Right renal cortex interstitium (tissue), 3 donors: ENCODE data around the gene ZNF722. TPM values are rescaled to one million over a fixed set of nuclear protein-coding genes. Genes with fewer than 3 reads are reported as not detected.
"Not testable (repeated sequence)": the region's sequence is repeated elsewhere in the genome, so short reads cannot be mapped to it uniquely, and the experiment has no call there.

ENCODE experiments used
- DNase-seq, 3 donors: peaks; one replicate each; pipeline ENCODE4 v3.0.0-alpha.2; 2013; ENCODE audit warnings: low read depth in 3 of 3, low spot score in 2 of 3
- polyA plus RNA-seq, 3 donors: library from polyadenylated mRNA; unstranded; fragments of 120-200 nt; gene quantifications; one replicate each; pipeline ENCODE4 v1.2.1, GENCODE V29; 2013; ENCODE audit not compliant: insufficient read length in 3 of 3

The ZNF722 gene
- under 1 TPM in 1 of 3 donors, not detected in 2; 0.12 TPM for polyA plus RNA-seq

GRCh38 chr7:63998549-63998948, at the start of gene ZNF722:
Gene ZNF722 (plus strand): TSS chr7:63998849. CDS start chr7:63998962, 113 bp downstream.
- no peak for DNase-seq

- no peak for DNase-seq
Measured at GRCh38 chr7:63953181-63953580, 45.5 kb upstream of the ZNF722 start.

DNA sequence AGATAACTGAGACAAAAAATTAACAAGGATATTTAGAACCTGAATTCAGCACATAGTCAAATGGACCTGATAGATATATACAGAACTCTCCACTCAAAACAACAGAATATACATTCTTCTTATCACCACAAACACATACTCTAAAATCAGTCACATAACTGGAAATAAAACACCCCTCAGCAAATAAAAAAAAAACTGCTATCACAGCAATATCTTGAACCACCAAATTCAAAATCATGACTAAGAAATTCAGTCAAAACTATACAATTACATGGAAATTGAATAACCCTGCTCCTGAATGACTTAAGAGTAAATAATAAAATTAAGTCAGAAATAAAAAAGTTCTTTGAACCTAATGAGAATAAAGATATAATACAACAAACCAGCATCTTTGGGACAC, 30.0 kb upstream of the ZNF722 start:
- no peak for DNase-seq

DNA sequence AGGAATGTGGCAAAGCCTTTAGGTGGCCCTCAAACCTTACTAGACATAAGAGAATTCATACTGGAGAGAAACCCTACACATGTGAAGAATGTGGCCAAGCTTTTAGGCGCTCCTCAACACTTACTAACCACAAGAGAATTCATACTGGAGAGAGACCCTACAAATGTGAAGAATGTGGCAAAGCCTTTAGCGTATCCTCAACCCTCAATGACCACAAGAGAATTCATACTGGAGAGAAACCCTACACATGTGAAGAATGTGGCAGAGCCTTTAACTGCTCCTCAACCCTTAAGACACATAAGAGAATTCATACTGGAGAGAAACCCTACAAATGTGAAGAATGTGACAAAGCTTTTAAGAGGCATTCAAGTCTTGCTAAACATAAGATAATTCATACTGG, 16.8 kb downstream of the ZNF722 start:
- not testable (repeated sequence) for DNase-seq

- DNase-seq: no peak
Measured at GRCh38 chr7:64035388-64035787, 36.7 kb downstream of the ZNF722 start.

- no peak for DNase-seq
Measured at GRCh38 chr7:64037095-64037494, 38.4 kb downstream of the ZNF722 start.

DNA sequence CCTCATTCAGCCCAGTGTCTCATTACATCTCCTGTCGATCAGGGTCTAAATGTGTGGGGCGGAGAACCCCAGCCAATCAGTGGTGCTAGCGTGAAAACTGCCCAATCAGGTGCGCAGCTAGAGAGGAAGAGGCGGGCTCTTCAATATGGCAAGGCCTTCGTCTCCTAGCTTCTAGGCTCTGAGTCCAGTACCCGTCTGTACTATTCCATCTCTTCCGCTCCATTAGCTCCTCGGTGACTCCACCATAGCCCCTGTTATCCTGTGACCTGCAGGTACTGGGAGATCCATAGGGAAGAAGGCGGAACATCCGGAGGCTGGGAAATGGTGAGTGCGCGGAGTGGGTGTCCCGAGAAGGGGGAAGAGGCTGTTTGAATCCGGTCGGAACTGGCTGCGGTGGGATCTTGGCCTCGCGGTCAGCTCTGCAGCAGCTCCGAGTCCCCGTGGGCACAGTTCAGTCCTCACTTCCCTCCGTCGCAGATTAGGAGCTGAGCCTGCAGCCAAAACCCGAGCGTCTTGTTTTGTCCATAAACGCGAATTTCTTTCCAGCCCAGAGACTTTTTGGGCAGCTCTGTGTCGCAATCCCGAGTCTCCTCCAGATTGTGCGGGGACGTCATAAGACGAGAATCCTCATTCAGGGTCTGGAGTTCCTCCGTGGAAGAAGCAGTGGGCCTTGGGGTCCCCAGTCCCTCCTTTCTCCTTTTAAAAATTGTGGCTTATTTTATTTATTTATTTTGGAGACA, 46.8 kb downstream of the ZNF722 start, which contains the start of gene ZNF727:
ZNF727 (plus strand) TSS at position 134 of the 740 bp plus-strand sequence; CDS start at position 322, 188 bp downstream.
- DNase-seq: no peak

DNA sequence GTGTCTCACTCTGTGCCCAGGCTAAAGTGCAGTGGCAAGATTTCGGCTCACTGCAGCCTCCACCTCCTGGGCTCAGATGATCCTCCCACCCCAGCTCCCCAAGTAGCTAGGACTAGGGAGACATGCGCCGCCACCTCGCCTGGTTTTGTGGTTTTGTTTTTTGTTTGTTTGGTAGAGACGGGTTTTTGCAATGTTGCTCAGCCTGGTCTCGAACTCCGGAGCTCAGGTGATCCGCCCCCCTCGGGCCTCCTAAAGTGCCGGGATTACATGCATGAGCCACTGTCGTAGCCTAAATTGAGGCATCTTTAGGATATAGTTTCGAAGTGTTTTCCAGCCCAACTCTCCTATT, 47.4 kb downstream of the ZNF722 start:
- DNase-seq: no peak

Other genes with a start within 250 kb of the ZNF722 start
- gene ZNF727, start 46.6 kb downstream of the ZNF722 start, polyA plus RNA-seq: under 1 TPM in 2 of 3 donors, not detected in 1; 0.08 to 0.32 TPM
- gene ZNF735, start 208.4 kb downstream of the ZNF722 start, polyA plus RNA-seq: not detected
- not detected for gene ZNF679, start 229.6 kb downstream of the ZNF722 start, polyA plus RNA-seq